Astrocyte of the cerebellum (primary cell): ENCODE measurements around the gene SLTM.
"Not testable (repeated sequence)": the region's sequence is repeated elsewhere in the genome, so short reads cannot be mapped to it uniquely, and the experiment has no call there.

ENCODE experiments used
- DNase-seq: peaks from one replicate; pipeline ENCODE4 v3.0.0-alpha.2; 2011; ENCODE audit warnings: low read depth
- H3K4me3 ChIP-seq: 2 replicates; pipeline ENCODE4 v1.5.1; 2011; ENCODE audit warnings: mild to moderate bottlenecking, low read depth, low read length, moderate library complexity
- in situ Hi-C: cut with HindIII; loops from 2 replicates; pipeline ENCODE4 v1.10.0; 2017; ENCODE audit warnings: low sequenced_read_pairs
- TF ChIP-seq, protein P1 (sequence below): IDR thresholded peaks from 2 replicates; pipeline ENCODE4 v1.5.1; 2012; ENCODE audit warnings: low read length, low read depth, moderate library complexity, mild to moderate bottlenecking; ENCODE audit errors: missing control alignments

SLTM gene

DNA sequence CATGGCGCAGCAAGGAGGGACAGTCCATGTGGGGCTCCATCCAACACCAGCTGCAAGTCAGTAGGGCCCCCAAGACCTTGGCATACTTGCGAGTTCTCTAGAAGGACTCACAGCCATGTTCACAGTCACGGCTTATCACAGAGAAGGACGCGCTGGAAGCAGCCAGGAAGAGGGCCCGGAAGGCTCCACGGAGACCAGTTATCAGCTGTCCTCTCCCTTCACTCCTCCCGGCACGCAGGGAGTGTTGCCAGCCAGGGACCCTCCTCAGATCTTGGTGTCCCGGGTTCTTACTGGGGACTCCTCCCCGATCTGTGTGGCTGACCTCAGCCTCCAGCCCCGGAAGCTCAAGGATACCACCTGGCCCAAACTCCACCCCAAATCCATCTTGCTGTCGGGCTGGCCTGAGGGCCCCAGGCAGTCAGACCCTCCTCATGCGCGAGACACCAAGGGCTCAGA is 68.0 kb downstream of the SLTM start:
- TF ChIP-seq, protein P1, sequence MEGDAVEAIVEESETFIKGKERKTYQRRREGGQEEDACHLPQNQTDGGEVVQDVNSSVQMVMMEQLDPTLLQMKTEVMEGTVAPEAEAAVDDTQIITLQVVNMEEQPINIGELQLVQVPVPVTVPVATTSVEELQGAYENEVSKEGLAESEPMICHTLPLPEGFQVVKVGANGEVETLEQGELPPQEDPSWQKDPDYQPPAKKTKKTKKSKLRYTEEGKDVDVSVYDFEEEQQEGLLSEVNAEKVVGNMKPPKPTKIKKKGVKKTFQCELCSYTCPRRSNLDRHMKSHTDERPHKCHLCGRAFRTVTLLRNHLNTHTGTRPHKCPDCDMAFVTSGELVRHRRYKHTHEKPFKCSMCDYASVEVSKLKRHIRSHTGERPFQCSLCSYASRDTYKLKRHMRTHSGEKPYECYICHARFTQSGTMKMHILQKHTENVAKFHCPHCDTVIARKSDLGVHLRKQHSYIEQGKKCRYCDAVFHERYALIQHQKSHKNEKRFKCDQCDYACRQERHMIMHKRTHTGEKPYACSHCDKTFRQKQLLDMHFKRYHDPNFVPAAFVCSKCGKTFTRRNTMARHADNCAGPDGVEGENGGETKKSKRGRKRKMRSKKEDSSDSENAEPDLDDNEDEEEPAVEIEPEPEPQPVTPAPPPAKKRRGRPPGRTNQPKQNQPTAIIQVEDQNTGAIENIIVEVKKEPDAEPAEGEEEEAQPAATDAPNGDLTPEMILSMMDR = no peak
- in situ Hi-C loops = no loop called here
- H3K4me3 ChIP-seq = no peak overlapping the region
- DNase-seq = no peak

DNA sequence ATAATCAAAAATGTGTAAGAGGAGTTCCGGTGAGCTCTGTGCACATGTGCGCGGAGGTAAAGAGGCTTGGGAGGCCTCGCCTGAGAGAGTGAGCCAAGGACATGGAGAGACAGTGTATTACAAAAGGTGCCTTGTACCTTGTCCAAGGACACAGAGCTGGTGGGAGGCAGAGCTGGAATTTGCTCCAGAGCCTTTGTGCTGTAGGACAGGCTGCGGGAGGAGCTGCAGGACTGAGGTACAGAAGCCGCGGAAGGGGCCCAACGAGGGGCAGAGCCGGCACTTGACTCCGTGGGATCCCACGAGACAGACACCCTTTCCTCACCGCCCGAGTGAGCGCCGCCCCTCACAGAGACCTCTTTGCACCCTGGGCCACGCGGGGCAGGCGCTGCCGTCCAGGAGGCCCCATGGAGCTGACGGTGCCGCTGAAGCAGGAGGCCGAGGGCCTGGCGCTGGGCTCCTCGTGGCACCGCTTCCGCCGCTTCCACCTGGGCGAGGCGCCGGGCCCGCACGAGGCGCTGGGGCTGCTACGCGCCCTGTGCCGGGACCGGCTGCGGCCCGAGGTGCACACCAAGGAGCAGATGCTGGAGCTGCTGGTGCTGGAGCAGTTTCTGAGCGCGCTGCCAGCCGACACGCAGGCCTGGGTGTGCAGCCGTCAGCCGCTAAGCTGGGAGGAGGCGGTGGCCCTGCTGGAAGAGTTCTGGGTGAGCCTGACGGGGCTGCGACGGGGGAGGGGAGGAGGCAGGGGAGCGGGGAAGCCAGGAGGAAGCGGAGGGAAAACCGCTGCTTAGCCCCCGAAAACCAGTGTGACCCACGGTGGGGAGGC is 68.7 kb downstream of the SLTM start:
- TF ChIP-seq, protein P1 = no peak
- no peak for DNase-seq

DNA sequence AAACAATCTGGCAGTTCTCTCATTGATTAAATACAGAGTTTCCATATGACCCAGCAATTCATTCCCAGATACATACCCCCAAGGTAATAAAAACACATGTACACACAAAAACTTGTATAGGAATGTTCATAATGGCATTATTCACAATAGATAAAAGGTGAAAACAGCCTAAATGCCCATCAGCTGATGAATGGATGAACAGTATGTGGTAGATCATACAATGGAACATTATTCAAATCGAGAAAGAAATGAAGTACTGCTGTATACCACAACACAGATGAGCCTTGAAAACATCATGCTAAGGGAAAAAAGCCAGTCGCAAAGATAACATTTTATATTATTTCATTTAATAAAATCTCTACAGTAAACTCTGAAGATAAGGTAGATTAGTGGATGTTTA is 71.2 kb downstream of the SLTM start:
- in situ Hi-C loops = no loop called here
- no peak overlapping the region for H3K4me3 ChIP-seq
- TF ChIP-seq, protein P1 = no peak
- DNase-seq = no peak

More for the DNA sequence above, 68.7 kb downstream of the SLTM start:
- in situ Hi-C loops = no loop called here
- no peak overlapping the region for H3K4me3 ChIP-seq

DNA sequence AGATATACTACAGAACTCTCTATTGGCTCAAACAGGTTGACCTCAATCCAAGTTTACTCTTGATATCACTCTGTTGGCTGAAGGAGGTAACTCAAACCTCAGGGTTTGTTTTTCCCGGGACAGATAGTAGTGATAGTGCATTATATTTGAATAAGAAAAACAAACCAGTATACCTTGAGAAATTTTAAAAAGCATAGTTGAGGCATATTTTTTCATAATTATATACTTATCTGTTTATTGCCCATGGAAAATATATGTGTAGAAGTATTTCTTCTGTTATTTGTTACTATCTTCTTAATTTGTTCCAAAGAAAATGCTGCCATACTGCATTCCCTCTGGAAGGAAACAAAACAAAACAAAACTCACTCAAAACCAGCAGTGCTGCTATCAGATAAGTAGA is 76.9 kb downstream of the SLTM start:
- DNase-seq, H3K4me3 ChIP-seq, in situ Hi-C loops: not testable (repeated sequence)

DNA sequence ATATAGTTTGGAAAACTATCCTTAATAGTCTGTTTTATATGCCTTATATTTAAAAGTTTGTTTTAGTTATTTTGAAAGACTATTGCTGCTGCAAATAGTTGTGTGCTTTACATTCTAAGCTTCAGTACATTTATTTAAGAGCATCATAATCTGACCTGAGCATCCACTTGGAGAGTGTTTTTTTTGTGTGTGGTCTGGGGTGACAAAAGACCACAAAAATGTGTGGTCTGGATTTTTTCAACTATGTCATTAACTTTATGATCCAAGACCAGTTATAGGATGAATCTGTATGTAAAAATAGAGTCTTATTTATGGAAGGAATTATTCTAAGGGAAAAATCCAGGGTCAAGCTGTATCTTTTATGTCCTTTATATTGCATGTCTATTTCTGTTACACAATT is 77.4 kb downstream of the SLTM start:
- in situ Hi-C loops = no loop called here
- H3K4me3 ChIP-seq = no peak overlapping the region
- peak; percentile 51 for DNase-seq
- TF ChIP-seq, protein P1 = no peak

DNA sequence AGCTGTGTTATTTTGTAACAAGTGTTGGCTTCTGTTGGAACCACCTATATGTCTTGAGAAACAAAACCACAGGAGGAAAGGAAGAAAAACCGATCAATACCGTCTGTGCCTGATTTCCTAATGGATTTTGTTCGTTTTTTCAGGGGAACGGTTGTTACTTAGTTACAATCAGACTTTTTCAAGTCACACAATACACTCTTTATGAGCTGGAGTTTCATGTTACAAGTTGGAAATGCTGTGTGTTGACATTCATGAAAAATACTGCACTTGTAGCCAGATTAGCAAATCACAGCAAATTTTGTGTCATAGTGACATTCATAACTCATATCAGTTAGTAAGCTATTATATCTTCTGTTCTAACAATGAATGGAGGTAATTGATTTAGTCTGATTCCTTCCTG is 78.9 kb downstream of the SLTM start:
- no peak for DNase-seq
- H3K4me3 ChIP-seq = no peak overlapping the region
- in situ Hi-C loops = no loop called here
- TF ChIP-seq, protein P1 = no peak

DNA sequence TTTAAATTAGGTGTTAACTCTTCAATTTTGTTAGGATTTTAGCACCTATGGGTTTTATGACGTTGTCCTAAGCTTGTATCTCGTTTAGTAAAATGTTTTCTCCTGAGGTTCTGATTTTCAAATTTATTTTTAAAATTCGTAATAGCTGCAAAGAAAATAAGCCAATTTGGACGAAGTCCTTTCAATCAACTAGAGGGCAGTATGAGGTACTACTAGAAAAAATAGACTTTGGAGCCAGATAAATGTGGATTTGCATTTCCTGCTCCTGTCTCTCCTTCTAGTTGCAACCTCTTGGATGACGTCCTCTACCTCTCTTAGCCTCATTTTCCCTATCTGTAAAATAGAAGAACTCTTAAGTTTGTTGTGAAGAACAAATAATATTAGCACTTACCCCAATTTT is 81.1 kb downstream of the SLTM start:
- no peak for DNase-seq
- in situ Hi-C loops = no loop called here
- H3K4me3 ChIP-seq = no peak overlapping the region
- TF ChIP-seq, protein P1 = no peak

DNA sequence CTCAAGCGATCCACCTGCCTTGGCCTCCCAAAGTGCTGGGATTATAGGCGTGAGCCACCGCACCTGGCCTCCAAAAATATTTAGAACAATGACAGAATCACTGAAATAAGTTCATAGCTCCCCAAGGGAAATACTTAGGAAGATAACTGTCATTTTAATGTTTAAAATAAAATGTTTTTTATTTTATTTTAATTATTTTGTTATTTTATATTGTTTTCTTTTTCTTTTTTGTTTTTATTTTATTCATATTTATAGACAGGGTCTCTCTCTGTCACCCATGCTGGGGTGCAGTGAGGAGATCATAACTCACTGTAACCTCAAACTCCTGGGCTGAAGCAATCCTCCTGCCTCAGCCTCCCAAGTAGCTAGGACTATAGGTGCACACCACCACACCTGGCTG is 82.3 kb downstream of the SLTM start:
- DNase-seq, in situ Hi-C loops, H3K4me3 ChIP-seq: not testable (repeated sequence)
